ENCODE data around the gene FHIT. TPM values are rescaled to one million over a fixed set of nuclear protein-coding genes. Genes with fewer than 3 reads are reported as not detected.

Gene FHIT
- total and polyA plus RNA-seq, 10 of the 15 experiments (the other 5 are each of a cell fraction or from before 2014, with no cell fraction given) = 4.2 to 14.9 (median 9.4) TPM

DNA sequence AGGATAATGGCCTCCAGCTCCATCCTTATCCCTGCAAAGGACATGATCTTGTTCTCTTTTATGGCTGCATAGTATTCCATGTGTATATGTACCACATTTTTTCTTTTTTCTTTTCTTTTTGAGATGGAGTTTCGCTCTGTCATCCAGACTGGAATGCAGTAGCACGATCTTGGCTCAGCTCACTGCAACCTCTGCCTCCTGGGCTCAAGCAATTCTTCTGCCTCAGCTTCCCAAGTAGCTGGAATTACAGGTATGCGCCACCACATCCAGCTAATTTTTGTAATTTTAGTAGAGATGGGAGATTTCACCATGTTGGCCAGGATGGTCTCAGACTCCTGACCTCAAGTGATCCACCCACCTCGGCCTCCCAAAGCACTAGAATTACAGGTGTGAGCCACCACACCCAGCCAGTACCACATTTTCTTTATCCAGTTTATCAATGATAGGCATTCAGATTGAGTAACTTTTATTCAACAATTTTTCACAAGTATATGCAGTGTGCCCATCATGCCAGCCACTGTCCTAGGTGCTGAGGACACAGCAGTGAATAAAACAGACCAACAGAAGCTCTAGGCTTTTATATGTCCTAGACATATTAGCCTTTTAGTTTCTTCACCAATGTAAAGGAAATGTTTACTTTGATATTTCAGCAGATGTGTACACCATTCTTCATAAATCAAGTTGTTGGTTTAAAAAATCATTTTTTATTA is 815.2 kb downstream of the FHIT start (continued):
- TF ChIP-seq ZNF24 (IDR thresholded peaks at IDR 0.05) (no peak), ZZZ3 (IDR thresholded peaks at IDR 0.05; ENCODE audit: control insufficient read depth, insufficient read length, low read depth) (no peak), NFXL1 (IDR thresholded peaks at IDR 0.05; ENCODE audit: borderline replicate concordance) (no peak), TCF7 (IDR thresholded peaks at IDR 0.05; ENCODE audit: borderline replicate concordance) (no peak), BHLHE40 (IDR thresholded peaks at IDR 0.05; ENCODE audit: borderline replicate concordance in 1 of 2, low read depth in 2 of 2, low read length in 1 of 2) (no peak), HDAC6 (IDR thresholded peaks at IDR 0.05; ENCODE audit: unreplicated experiment) (no peak), PML (IDR thresholded peaks at IDR 0.05; ENCODE audit: low read length) (no peak)
- TF ChIP-seq, protein P1, sequence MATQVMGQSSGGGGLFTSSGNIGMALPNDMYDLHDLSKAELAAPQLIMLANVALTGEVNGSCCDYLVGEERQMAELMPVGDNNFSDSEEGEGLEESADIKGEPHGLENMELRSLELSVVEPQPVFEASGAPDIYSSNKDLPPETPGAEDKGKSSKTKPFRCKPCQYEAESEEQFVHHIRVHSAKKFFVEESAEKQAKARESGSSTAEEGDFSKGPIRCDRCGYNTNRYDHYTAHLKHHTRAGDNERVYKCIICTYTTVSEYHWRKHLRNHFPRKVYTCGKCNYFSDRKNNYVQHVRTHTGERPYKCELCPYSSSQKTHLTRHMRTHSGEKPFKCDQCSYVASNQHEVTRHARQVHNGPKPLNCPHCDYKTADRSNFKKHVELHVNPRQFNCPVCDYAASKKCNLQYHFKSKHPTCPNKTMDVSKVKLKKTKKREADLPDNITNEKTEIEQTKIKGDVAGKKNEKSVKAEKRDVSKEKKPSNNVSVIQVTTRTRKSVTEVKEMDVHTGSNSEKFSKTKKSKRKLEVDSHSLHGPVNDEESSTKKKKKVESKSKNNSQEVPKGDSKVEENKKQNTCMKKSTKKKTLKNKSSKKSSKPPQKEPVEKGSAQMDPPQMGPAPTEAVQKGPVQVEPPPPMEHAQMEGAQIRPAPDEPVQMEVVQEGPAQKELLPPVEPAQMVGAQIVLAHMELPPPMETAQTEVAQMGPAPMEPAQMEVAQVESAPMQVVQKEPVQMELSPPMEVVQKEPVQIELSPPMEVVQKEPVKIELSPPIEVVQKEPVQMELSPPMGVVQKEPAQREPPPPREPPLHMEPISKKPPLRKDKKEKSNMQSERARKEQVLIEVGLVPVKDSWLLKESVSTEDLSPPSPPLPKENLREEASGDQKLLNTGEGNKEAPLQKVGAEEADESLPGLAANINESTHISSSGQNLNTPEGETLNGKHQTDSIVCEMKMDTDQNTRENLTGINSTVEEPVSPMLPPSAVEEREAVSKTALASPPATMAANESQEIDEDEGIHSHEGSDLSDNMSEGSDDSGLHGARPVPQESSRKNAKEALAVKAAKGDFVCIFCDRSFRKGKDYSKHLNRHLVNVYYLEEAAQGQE (IDR thresholded peaks at IDR 0.05; ENCODE audit: low read depth, low read length) = no peak

DNA sequence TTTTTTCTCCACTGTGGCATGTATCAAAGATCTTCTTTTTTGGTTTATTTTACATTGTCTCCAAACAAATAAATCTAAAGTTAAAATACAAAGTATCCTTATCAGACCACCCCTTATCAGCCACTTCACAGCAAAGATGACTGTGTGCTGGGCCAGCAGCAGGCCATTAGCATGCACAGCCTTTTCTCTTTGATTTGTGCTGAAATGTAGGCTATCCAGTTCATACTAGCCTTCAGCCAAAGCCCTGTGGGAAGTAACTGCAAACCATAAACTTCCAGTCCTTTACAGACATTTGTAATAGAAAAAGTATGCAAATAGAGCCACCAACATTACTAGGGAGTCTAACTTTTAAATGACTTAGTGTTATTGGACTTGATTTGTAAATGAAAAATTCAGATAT is 816.3 kb downstream of the FHIT start:
- ChIA-PET CTCF (no interaction called here), SMC1A (ENCODE audit: uncharacterized antibody, unreplicated experiment) (no interaction called here), RAD21 (ENCODE audit: unreplicated experiment) (no interaction called here), POLR2A (no interaction called here)
- ATAC-seq (no peak), DNase-seq (ENCODE audit: low read depth, low spot score) (no peak), FAIRE-seq (no peak)
- intact Hi-C loops (cut with micrococcal nuclease; ENCODE audit: unreplicated experiment) = no loop called here
- Histone ChIP-seq H3K4me3 (no peak overlapping the region), H3K9me3 (replicated peaks; ENCODE audit: control insufficient read depth, insufficient read depth, low read length) (no peaks in the 10 kb centered on the region), H3K79me2 (ENCODE audit: control insufficient read depth, insufficient read depth, low read length) (no peaks in the 10 kb centered on the region), H3K4me1 (ENCODE audit: control insufficient read depth, insufficient read depth, low read length) (no peaks in the 10 kb centered on the region), H3K4me2 (ENCODE audit: control insufficient read depth, insufficient read depth) (no peak overlapping the region), H3K27ac (ENCODE audit: control insufficient read depth, insufficient read depth) (no peak overlapping the region), H3K9ac (ENCODE audit: control insufficient read depth, insufficient read depth, low read length) (no peak overlapping the region), H4K20me1 (ENCODE audit: control insufficient read depth, insufficient read depth) (no peaks in the 10 kb centered on the region), H3K36me3 (ENCODE audit: control insufficient read depth in 2 of 2, insufficient read depth in 2 of 2, low read length in 1 of 2) (no peaks in the 10 kb centered on the region), H3K27me3 (replicated peaks in 1 of 2; ENCODE audit: control insufficient read depth in 2 of 2, insufficient read depth in 2 of 2, low read length in 1 of 2) (no peaks in the 10 kb centered on the region), H2AFZ (ENCODE audit: control insufficient read depth, low read depth, low read length) (no peak overlapping the region)
- no TSS peak for BruUV-seq (replicated peaks)
- in situ Hi-C loops (cut with MboI) = no loop called here
- TF ChIP-seq E2F8 (IDR thresholded peaks at IDR 0.05; ENCODE audit: low read depth, partially characterized antibody) (no peak), IKZF2 (IDR thresholded peaks at IDR 0.05) (no peak), RB1 (IDR thresholded peaks at IDR 0.05; ENCODE audit: borderline replicate concordance) (no peak), RUNX3 (IDR thresholded peaks at IDR 0.05; ENCODE audit: low read length) (no peak)
- TF ChIP-seq, protein P2, sequence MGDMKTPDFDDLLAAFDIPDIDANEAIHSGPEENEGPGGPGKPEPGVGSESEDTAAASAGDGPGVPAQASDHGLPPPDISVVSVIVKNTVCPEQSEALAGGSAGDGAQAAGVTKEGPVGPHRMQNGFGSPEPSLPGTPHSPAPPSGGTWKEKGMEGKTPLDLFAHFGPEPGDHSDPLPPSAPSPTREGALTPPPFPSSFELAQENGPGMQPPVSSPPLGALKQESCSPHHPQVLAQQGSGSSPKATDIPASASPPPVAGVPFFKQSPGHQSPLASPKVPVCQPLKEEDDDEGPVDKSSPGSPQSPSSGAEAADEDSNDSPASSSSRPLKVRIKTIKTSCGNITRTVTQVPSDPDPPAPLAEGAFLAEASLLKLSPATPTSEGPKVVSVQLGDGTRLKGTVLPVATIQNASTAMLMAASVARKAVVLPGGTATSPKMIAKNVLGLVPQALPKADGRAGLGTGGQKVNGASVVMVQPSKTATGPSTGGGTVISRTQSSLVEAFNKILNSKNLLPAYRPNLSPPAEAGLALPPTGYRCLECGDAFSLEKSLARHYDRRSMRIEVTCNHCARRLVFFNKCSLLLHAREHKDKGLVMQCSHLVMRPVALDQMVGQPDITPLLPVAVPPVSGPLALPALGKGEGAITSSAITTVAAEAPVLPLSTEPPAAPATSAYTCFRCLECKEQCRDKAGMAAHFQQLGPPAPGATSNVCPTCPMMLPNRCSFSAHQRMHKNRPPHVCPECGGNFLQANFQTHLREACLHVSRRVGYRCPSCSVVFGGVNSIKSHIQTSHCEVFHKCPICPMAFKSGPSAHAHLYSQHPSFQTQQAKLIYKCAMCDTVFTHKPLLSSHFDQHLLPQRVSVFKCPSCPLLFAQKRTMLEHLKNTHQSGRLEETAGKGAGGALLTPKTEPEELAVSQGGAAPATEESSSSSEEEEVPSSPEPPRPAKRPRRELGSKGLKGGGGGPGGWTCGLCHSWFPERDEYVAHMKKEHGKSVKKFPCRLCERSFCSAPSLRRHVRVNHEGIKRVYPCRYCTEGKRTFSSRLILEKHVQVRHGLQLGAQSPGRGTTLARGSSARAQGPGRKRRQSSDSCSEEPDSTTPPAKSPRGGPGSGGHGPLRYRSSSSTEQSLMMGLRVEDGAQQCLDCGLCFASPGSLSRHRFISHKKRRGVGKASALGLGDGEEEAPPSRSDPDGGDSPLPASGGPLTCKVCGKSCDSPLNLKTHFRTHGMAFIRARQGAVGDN (IDR thresholded peaks at IDR 0.05) = no peak
